Liver (tissue), 9 donors: Measurements from ENCODE around the gene FGF14. TPM values are rescaled to one million over a fixed set of nuclear protein-coding genes. Genes with fewer than 3 reads are reported as not detected.

Source experiments
- DNase-seq: peaks from one replicate; pipeline ENCODE4 v3.0.0-alpha.2; 2017; ENCODE audit warnings: low spot score
- H3K27ac ChIP-seq, 2 donors: one replicate each; pipeline ENCODE4 v1.7.0; 2013; ENCODE audit warnings: inconsistent platforms in 2 of 2, low read length in 2 of 2, control low read depth in 1 of 2, low read depth in 1 of 2, mild to moderate bottlenecking in 1 of 2
- H3K27me3 ChIP-seq, 4 donors: one replicate each; pipeline versions ENCODE4 v1.6.1 to v1.7.0; 2013; ENCODE audit warnings: low read length in 3 of 4, inconsistent platforms in 1 of 4, mild to moderate bottlenecking in 1 of 4, moderate library complexity in 1 of 4; ENCODE audit not compliant: control insufficient read depth in 4 of 4, insufficient read depth in 4 of 4
- H3K36me3 ChIP-seq, 4 donors: one replicate each; pipeline versions ENCODE4 v1.6.1 to v1.7.0; 2013; ENCODE audit warnings: low read length in 3 of 4, mild to moderate bottlenecking in 3 of 4, low read depth in 1 of 4, moderate library complexity in 1 of 4; ENCODE audit not compliant: control insufficient read depth in 4 of 4, insufficient read depth in 3 of 4
- H3K4me1 ChIP-seq, 4 donors: one replicate each; pipeline versions ENCODE4 v1.6.1 to v1.7.0; 2013; ENCODE audit warnings: low read length in 3 of 4, mild to moderate bottlenecking in 3 of 4, moderate library complexity in 1 of 4; ENCODE audit not compliant: control insufficient read depth in 4 of 4, insufficient read depth in 4 of 4
- H3K4me3 ChIP-seq, 3 donors: one replicate each; pipeline versions ENCODE4 v1.6.1 to v1.7.0; 2013; ENCODE audit warnings: low read length in 3 of 3, control low read depth in 1 of 3, low read depth in 1 of 3, mild to moderate bottlenecking in 1 of 3
- H3K9ac ChIP-seq, 2 donors: one replicate each; pipeline ENCODE4 v1.7.0; 2013; ENCODE audit warnings: low read length in 2 of 2, mild to moderate bottlenecking in 2 of 2, moderate library complexity in 2 of 2, control low read depth in 1 of 2, low read depth in 1 of 2
- H3K9me3 ChIP-seq, 4 donors: one replicate each; pipeline versions ENCODE4 v1.6.1 to v1.7.0; 2013; ENCODE audit warnings: low read length in 3 of 4; ENCODE audit not compliant: control insufficient read depth in 4 of 4
- CTCF ChIP-seq: fragments of 150-350 bp; IDR thresholded peaks from 2 replicates; pipeline ENCODE4 v1.5.1; 2017; ENCODE audit warnings: improper control_type of control experiment, low read depth, low read length; ENCODE audit not compliant: missing input control
- EGR1 ChIP-seq, 2 donors: IDR thresholded peaks; 2 replicates each; pipeline ENCODE4 v1.6.1; 2016 to 2018; ENCODE audit warnings: antibody characterized with exemption in 2 of 2, low read depth in 2 of 2
- GABPA ChIP-seq, 2 donors: IDR thresholded peaks in 1 of 2; conservative IDR thresholded peaks in 1 of 2; 2 replicates each; pipeline ENCODE4 v1.6.1; 2016; ENCODE audit warnings: antibody characterized with exemption in 2 of 2, mild to moderate bottlenecking in 1 of 2, moderate library complexity in 1 of 2
- HNF4G ChIP-seq: IDR thresholded peaks from 2 replicates; pipeline ENCODE4 v1.6.1; 2016; ENCODE audit warnings: antibody characterized with exemption
- NR2F2 ChIP-seq: IDR thresholded peaks from 2 replicates; pipeline ENCODE4 v1.6.1; 2016; ENCODE audit warnings: antibody characterized with exemption
- RAD21 ChIP-seq, 2 donors: IDR thresholded peaks; 2 replicates each; pipeline ENCODE4 v1.6.1; 2016; ENCODE audit warnings: antibody characterized with exemption in 2 of 2, mild to moderate bottlenecking in 2 of 2
- YY1 ChIP-seq: IDR thresholded peaks from 2 replicates; pipeline ENCODE4 v1.6.1; 2016; ENCODE audit warnings: antibody characterized with exemption, mild to moderate bottlenecking
- ZBTB33 ChIP-seq: IDR thresholded peaks from 2 replicates; pipeline ENCODE4 v1.6.1; 2016; ENCODE audit warnings: antibody characterized with exemption
- WGBS: extraction: QIAGEN DNeasy Blood & Tissue Kit; methylation state at CpG from one replicate; pipeline ENCODE4 v1.1.7; 2013; 5-methylcytosine and 5-hydroxymethylcytosine counted together
- polyA plus RNA-seq, 2 donors: library from polyadenylated mRNA; stranded (reverse) in 1 of 2; unstranded in 1 of 2; fragments of 200-250 nt in 1 of 2; fragments of >200 nt in 1 of 2; fragmentation: Nextera tagmentation in 1 of 2; extraction: Ambion mirVana in 1 of 2; gene quantifications; one replicate each; pipeline versions ENCODE4 v1.2.1 to v1.2.3, GENCODE V29; 2013 to 2015
- total RNA-seq, 2 donors: library from RNA; depleted of rRNA; stranded (reverse); fragments of >200 nt; gene quantifications; one replicate each; pipeline ENCODE4 v1.2.3, GENCODE V29; 2014
- donor health status: healthy.
- donor health status: healthy.
- donor health status: healthy.
- donor health status: healthy.
- donor health status: healthy.

Gene FGF14
- total and polyA plus RNA-seq, 4 donors, result 0.05 to 3.3 (median 1.0) TPM

- H3K4me3 ChIP-seq, result no peak overlapping the region
- H3K36me3 ChIP-seq, result no peaks in the 10 kb centered on the region
- no peaks in the 10 kb centered on the region for H3K27me3 ChIP-seq
- H3K27ac ChIP-seq, result no peak overlapping the region
- 70% methylated on average over 3 of the region's 3 CpGs for WGBS
- H3K4me1 ChIP-seq, result peaks cover 0 to 11% (median 1%) of the 10 kb centered on the region in 4 donors
- H3K9me3 ChIP-seq, result no peaks in the 10 kb centered on the region
- H3K9ac ChIP-seq, result no peak overlapping the region
- TF ChIP-seq YY1, result no peak
- no peak for DNase-seq
These were observed 265.0 kb downstream of the FGF14 start for GRCh38 chr13:102136735-102137296.

- H3K9me3 ChIP-seq, result no peaks in the 10 kb centered on the region
- no peak for TF ChIP-seq RAD21 (IDR thresholded peaks at IDR 0.05)
- no peak for TF ChIP-seq CTCF
- TF ChIP-seq EGR1 (IDR thresholded peaks at IDR 0.05; ENCODE audit: low read depth in 2 of 2), result no peak
- no peak for TF ChIP-seq ZBTB33
- DNase-seq, result no peak
These were observed 269.0 kb downstream of the FGF14 start for GRCh38 chr13:102132777-102133295.

GRCh38 chr13:102131246-102131645, 270.6 kb downstream of the FGF14 start:
- no peaks in the 10 kb centered on the region for H3K36me3 ChIP-seq
- no peak overlapping the region for H3K9ac ChIP-seq
- TF ChIP-seq HNF4G, result no peak
- TF ChIP-seq NR2F2, result no peak
- TF ChIP-seq GABPA (IDR thresholded peaks at IDR 0.05 in 1 of 2, conservative IDR thresholded peaks at IDR 0.05 in 1 of 2), result no peak
- no peak for DNase-seq
- H3K9me3 ChIP-seq, result no peaks in the 10 kb centered on the region
- 94% methylated on average over 2 of the region's 2 CpGs for WGBS
- H3K27ac ChIP-seq, result no peak overlapping the region
- H3K27me3 ChIP-seq, result no peaks in the 10 kb centered on the region
- H3K4me1 ChIP-seq, result peaks cover 0 to 3% (median under 1%) of the 10 kb centered on the region in 4 donors
- no peak overlapping the region for H3K4me3 ChIP-seq

More at GRCh38 chr13:102132777-102133295, 269.0 kb downstream of the FGF14 start:
- Histone ChIP-seq H3K36me3 (no peaks in the 10 kb centered on the region), H3K4me3 (no peak overlapping the region), H3K27ac (no peak overlapping the region), H3K9ac (no peak overlapping the region), H3K27me3 (no peaks in the 10 kb centered on the region), H3K4me1 (peaks cover 0 to 9% (median under 1%) of the 10 kb centered on the region in 4 donors)
- WGBS, result 64% methylated on average over 3 of the region's 3 CpGs
